Trophoblast cell (in vitro differentiated cells and primary cell): ENCODE measurements around the gene SPPL2A.

Experiments
- DNase-seq, 2 donors: peaks; one replicate each; pipeline ENCODE4 v3.0.0-alpha.2; 2016
- H2AFZ ChIP-seq: 2 replicates; pipeline ENCODE4 v1.6.1; 2013; ENCODE audit warnings: low read length, moderate library complexity, mild to moderate bottlenecking; ENCODE audit not compliant: insufficient read depth, poor library complexity
- H2AK5ac ChIP-seq: 2 replicates; pipeline ENCODE4 v1.6.1; 2013; ENCODE audit warnings: mild to moderate bottlenecking, low read length
- H2BK120ac ChIP-seq: 2 replicates; pipeline ENCODE4 v1.6.1; 2013; ENCODE audit warnings: low read length, mild to moderate bottlenecking, moderate library complexity; ENCODE audit not compliant: insufficient read depth, poor library complexity
- H2BK12ac ChIP-seq: 2 replicates; pipeline ENCODE4 v1.6.1; 2013; ENCODE audit warnings: mild to moderate bottlenecking, low read length, moderate library complexity
- H2BK5ac ChIP-seq: 2 replicates; pipeline ENCODE4 v1.6.1; 2013; ENCODE audit warnings: low read length, low read depth, moderate library complexity, mild to moderate bottlenecking; ENCODE audit not compliant: poor library complexity
- H3K14ac ChIP-seq: 2 replicates; pipeline ENCODE4 v1.6.1; 2013; ENCODE audit warnings: mild to moderate bottlenecking, low read length
- H3K18ac ChIP-seq: 2 replicates; pipeline ENCODE4 v1.6.1; 2013; ENCODE audit warnings: mild to moderate bottlenecking, low read length
- H3K23ac ChIP-seq: 2 replicates; pipeline ENCODE4 v1.6.1; 2013; ENCODE audit warnings: low read length
- H3K27ac ChIP-seq: 2 replicates; pipeline ENCODE4 v1.5.1; 2013; ENCODE audit warnings: low read depth, mild to moderate bottlenecking, inconsistent platforms, low read length, moderate library complexity
- H3K27me3 ChIP-seq: 2 replicates; pipeline ENCODE4 v1.6.1; 2013; ENCODE audit warnings: inconsistent platforms, mild to moderate bottlenecking, low read length, moderate library complexity; ENCODE audit not compliant: insufficient read depth
- H3K36me3 ChIP-seq, 2 experiments: 1 replicate in 1 of 2; 2 replicates in 1 of 2; pipeline ENCODE4 v1.6.1; 2013; ENCODE audit warnings: low read length in 2 of 2, mild to moderate bottlenecking in 2 of 2, moderate library complexity in 1 of 2; ENCODE audit not compliant: insufficient read depth in 2 of 2, control insufficient read depth in 1 of 2
- H3K4ac ChIP-seq: 2 replicates; pipeline ENCODE4 v1.6.1; 2013; ENCODE audit warnings: low read depth, mild to moderate bottlenecking, low read length, moderate library complexity
- H3K4me1 ChIP-seq, 2 experiments: 1 replicate in 1 of 2; 2 replicates in 1 of 2; pipeline ENCODE4 v1.6.1; 2013; ENCODE audit warnings: low read length in 2 of 2, mild to moderate bottlenecking in 2 of 2, moderate library complexity in 1 of 2; ENCODE audit not compliant: insufficient read depth in 2 of 2, control insufficient read depth in 1 of 2
- H3K4me2 ChIP-seq: 2 replicates; pipeline ENCODE4 v1.6.1; 2013; ENCODE audit warnings: inconsistent platforms, mild to moderate bottlenecking, low read length, moderate library complexity
- H3K4me3 ChIP-seq: 2 replicates; pipeline ENCODE4 v1.5.1; 2013; ENCODE audit warnings: mild to moderate bottlenecking, low read depth, low read length, inconsistent platforms
- H3K79me1 ChIP-seq: one replicate; pipeline ENCODE4 v1.6.1; 2013; ENCODE audit warnings: low read length
- H3K79me2 ChIP-seq: 2 replicates; pipeline ENCODE4 v1.6.1; 2013; ENCODE audit warnings: low read length, mild to moderate bottlenecking; ENCODE audit not compliant: control insufficient read depth, insufficient read depth, poor library complexity
- H3K9ac ChIP-seq: 2 replicates; pipeline ENCODE4 v1.6.1; 2013; ENCODE audit warnings: mild to moderate bottlenecking, low read length
- H3K9me3 ChIP-seq: 2 replicates; pipeline ENCODE4 v1.6.1; 2013; ENCODE audit warnings: low read depth, mild to moderate bottlenecking, control low read depth, inconsistent platforms, low read length; ENCODE audit not compliant: insufficient read depth
- H4K12ac ChIP-seq: 2 replicates; pipeline ENCODE4 v1.6.1; 2013; ENCODE audit warnings: low read depth, mild to moderate bottlenecking, low read length, moderate library complexity
- H4K8ac ChIP-seq: 2 replicates; pipeline ENCODE4 v1.6.1; 2013; ENCODE audit warnings: low read depth, mild to moderate bottlenecking, low read length, moderate library complexity
- H4K91ac ChIP-seq: one replicate; pipeline ENCODE4 v1.6.1; 2013; ENCODE audit warnings: low read depth, mild to moderate bottlenecking, low read length, moderate library complexity
- WGBS: extraction: QIAGEN DNeasy Blood & Tissue Kit; methylation state at CpG from one replicate; pipeline ENCODE4 v1.1.7; 2013; ENCODE audit warnings: missing lambda C conversion rate; ENCODE audit not compliant: insufficient read length, insufficient coverage; ENCODE audit errors: extremely low coverage; 5-methylcytosine and 5-hydroxymethylcytosine counted together

Gene SPPL2A

GRCh38 chr15:50758712-50759205 lies 6.7 kb downstream of the SPPL2A start:
- Histone ChIP-seq H3K27ac (no peak overlapping the region), H3K4me1 (peaks cover 0 to 3% of the 10 kb centered on the region in 2 experiments), H3K79me2 (no peaks in the 10 kb centered on the region), H3K9ac (no peak overlapping the region), H2BK120ac (no peak overlapping the region), H4K8ac (no peak overlapping the region), H2AK5ac (no peak overlapping the region), H3K4me2 (no peak overlapping the region), H2BK5ac (no peak overlapping the region), H4K12ac (no peak overlapping the region), H3K9me3 (no peaks in the 10 kb centered on the region), H3K23ac (no peak overlapping the region), H3K4ac (peak overlapping the region; percentile 14), H4K91ac (no peak overlapping the region), H3K79me1 (no peaks in the 10 kb centered on the region), H2AFZ (no peak overlapping the region), H3K36me3 (no peaks in the 10 kb centered on the region), H3K4me3 (no peak overlapping the region), H3K27me3 (no peaks in the 10 kb centered on the region), H3K14ac (no peak overlapping the region), H2BK12ac (no peak overlapping the region), H3K18ac (no peak overlapping the region)
- WGBS: no CpG with 5 or more reads among the region's 4 CpGs
- no peak for DNase-seq

GRCh38 chr15:50753463-50753862 lies 12.0 kb downstream of the SPPL2A start:
- Histone ChIP-seq H4K91ac (no peak overlapping the region), H2AK5ac (no peak overlapping the region), H3K79me2 (no peaks in the 10 kb centered on the region), H3K4me2 (no peak overlapping the region), H3K27ac (no peak overlapping the region), H3K9me3 (no peaks in the 10 kb centered on the region), H3K23ac (no peak overlapping the region), H3K4me1 (peaks cover 0 to 3% of the 10 kb centered on the region in 2 experiments), H3K27me3 (no peaks in the 10 kb centered on the region), H2AFZ (no peak overlapping the region), H3K18ac (no peak overlapping the region), H3K4me3 (no peak overlapping the region), H3K14ac (no peak overlapping the region), H4K12ac (no peak overlapping the region), H2BK5ac (no peak overlapping the region), H3K4ac (no peak overlapping the region), H3K36me3 (no peaks in the 10 kb centered on the region), H3K79me1 (no peaks in the 10 kb centered on the region), H2BK120ac (no peak overlapping the region), H2BK12ac (no peak overlapping the region), H3K9ac (no peak overlapping the region), H4K8ac (no peak overlapping the region)
- DNase-seq: no peak
- WGBS: no CpG with 5 or more reads among the region's 1 CpG

- Histone ChIP-seq H3K4me2 (no peak overlapping the region), H3K79me2 (no peaks in the 10 kb centered on the region), H3K79me1 (no peaks in the 10 kb centered on the region), H3K27me3 (no peaks in the 10 kb centered on the region), H3K27ac (no peak overlapping the region), H4K8ac (no peak overlapping the region), H2BK5ac (no peak overlapping the region), H3K14ac (no peak overlapping the region), H3K4ac (no peak overlapping the region), H3K9ac (no peak overlapping the region), H2AFZ (no peak overlapping the region), H2BK120ac (no peak overlapping the region), H3K36me3 (no peaks in the 10 kb centered on the region), H4K91ac (no peak overlapping the region), H3K4me3 (no peak overlapping the region), H4K12ac (no peak overlapping the region), H2AK5ac (no peak overlapping the region), H3K4me1 (peaks cover 0 to 3% of the 10 kb centered on the region in 2 experiments), H3K9me3 (no peaks in the 10 kb centered on the region), H3K23ac (no peak overlapping the region), H3K18ac (no peak overlapping the region), H2BK12ac (no peak overlapping the region)
- DNase-seq: no peak
- no CpG with 5 or more reads among the region's 2 CpGs for WGBS
Observed at GRCh38 chr15:50751394-50751793, 14.1 kb downstream of the SPPL2A start.

GRCh38 chr15:50750227-50750705 lies 15.2 kb downstream of the SPPL2A start:
- Histone ChIP-seq H2BK12ac (no peak overlapping the region), H3K27me3 (no peaks in the 10 kb centered on the region), H2BK120ac (no peak overlapping the region), H3K4ac (no peak overlapping the region), H3K4me2 (no peak overlapping the region), H3K14ac (no peak overlapping the region), H4K91ac (no peak overlapping the region), H2AK5ac (no peak overlapping the region), H3K79me2 (no peaks in the 10 kb centered on the region), H3K4me3 (no peak overlapping the region), H3K9ac (no peak overlapping the region), H3K9me3 (no peaks in the 10 kb centered on the region), H3K4me1 (no peaks in the 10 kb centered on the region), H2AFZ (no peak overlapping the region), H4K8ac (no peak overlapping the region), H3K27ac (no peak overlapping the region), H3K23ac (no peak overlapping the region), H3K36me3 (peaks cover under 1% of the 10 kb centered on the region in 2 experiments), H3K18ac (no peak overlapping the region), H2BK5ac (no peak overlapping the region), H3K79me1 (no peaks in the 10 kb centered on the region), H4K12ac (no peak overlapping the region)
- no peak for DNase-seq
- WGBS: no CpG with 5 or more reads among the region's 6 CpGs
